PFSK-1 (cell line): Measurements from ENCODE around the gene DPPA2.

ENCODE experiments used
- POLR2AphosphoS5 ChIP-seq: IDR thresholded peaks from 2 replicates; pipeline ENCODE4 v1.6.1; 2012; ENCODE audit warnings: low read depth, mild to moderate bottlenecking, control low read depth, low read length, moderate library complexity
- TAF1 ChIP-seq: IDR thresholded peaks from 2 replicates; pipeline ENCODE4 v1.6.1; 2012; ENCODE audit warnings: low read length, control low read depth, borderline replicate concordance; ENCODE audit not compliant: insufficient read depth

- TF ChIP-seq POLR2AphosphoS5 (no peak), TAF1 (no peak)
Measured at GRCh38 chr3:109313061-109313460, 3.3 kb downstream of the DPPA2 start.
